Neural cell (in vitro differentiated cells): ENCODE data around the gene FAM53B. TPM values are rescaled to one million over a fixed set of nuclear protein-coding genes. Genes with fewer than 3 reads are reported as not detected.

Source experiments
- H2AFZ ChIP-seq: fragments of 200-600, 300-800 bp; sonication (generic), shearing (Covaris generic); 2 replicates; pipeline ENCODE4 v1.6.0; 2014; ENCODE audit warnings: low read depth, mild to moderate bottlenecking, antibody characterized with exemption, low read length, moderate library complexity
- H3F3A ChIP-seq: fragments of 200-600 bp; shearing (Covaris generic); 2 replicates; pipeline ENCODE4 v1.6.1; 2016; ENCODE audit warnings: mild to moderate bottlenecking, moderate library complexity, mixed read lengths, antibody characterized with exemption, low read length; ENCODE audit not compliant: insufficient read depth, poor library complexity, severe bottlenecking
- H3K27ac ChIP-seq: fragments of 200-600, 300-800 bp; sonication (generic), shearing (Covaris generic); 2 replicates; pipeline ENCODE4 v1.5.1; 2014; ENCODE audit warnings: mild to moderate bottlenecking, low read length, moderate library complexity
- H3K27me3 ChIP-seq: fragments of 300-800, 200-600 bp; sonication (generic), shearing (Covaris generic); 2 replicates; pipeline ENCODE4 v1.6.0; 2014; ENCODE audit warnings: mild to moderate bottlenecking, low read depth, low read length, moderate library complexity; ENCODE audit not compliant: insufficient read depth
- H3K36me3 ChIP-seq: fragments of 300-800, 200-600 bp; sonication (generic), shearing (Covaris generic); 2 replicates; pipeline ENCODE4 v1.5.1; 2014; ENCODE audit warnings: mild to moderate bottlenecking, antibody characterized with exemption, low read length, moderate library complexity; ENCODE audit not compliant: insufficient read depth
- H3K4me2 ChIP-seq: fragments of 300-800, 200-600 bp; sonication (generic), shearing (Covaris generic); 2 replicates; pipeline ENCODE4 v1.6.0; 2014; ENCODE audit warnings: mild to moderate bottlenecking, low read length
- H3K4me3 ChIP-seq: fragments of 300-800, 200-600 bp; sonication (generic), shearing (Covaris generic); 2 replicates; pipeline ENCODE4 v1.5.1; 2014; ENCODE audit warnings: mild to moderate bottlenecking, low read length, moderate library complexity
- H3K79me2 ChIP-seq: fragments of 200-600 bp; shearing (Covaris generic); replicated peaks from 2 replicates; pipeline ENCODE4 v1.6.0; 2014; ENCODE audit warnings: mild to moderate bottlenecking, low read length, moderate library complexity; ENCODE audit not compliant: insufficient read depth
- H3K9ac ChIP-seq: fragments of 300-800, 200-600 bp; sonication (generic), shearing (Covaris generic); 2 replicates; pipeline ENCODE4 v1.6.1; 2016; ENCODE audit warnings: mild to moderate bottlenecking, low read length, mixed read lengths
- H3K9me2 ChIP-seq: fragments of 200-600 bp; shearing (Covaris generic); 2 replicates; pipeline ENCODE4 v1.6.1; 2016; ENCODE audit warnings: mild to moderate bottlenecking, low read length, mixed read lengths; ENCODE audit not compliant: insufficient read depth
- H3K9me3 ChIP-seq: fragments of 200-600, 300-800 bp; sonication (generic), shearing (Covaris generic); 2 replicates; pipeline ENCODE4 v1.6.1; 2016; ENCODE audit warnings: mild to moderate bottlenecking, mixed run types, low read length, moderate library complexity, mixed read lengths
- H4K20me1 ChIP-seq: fragments of 200-600 bp; shearing (Covaris generic); 2 replicates; pipeline ENCODE4 v1.6.1; 2016; ENCODE audit warnings: mild to moderate bottlenecking, mixed run types; ENCODE audit not compliant: insufficient read depth
- EP300 ChIP-seq: fragments of 450-650 bp; conservative IDR thresholded peaks from 2 replicates; pipeline ENCODE4 v1.6.1; 2014; ENCODE audit warnings: antibody characterized with exemption, mild to moderate bottlenecking, moderate library complexity; ENCODE audit not compliant: poor library complexity, severe bottlenecking
- EZH2 ChIP-seq: fragments of 200-600, 300-800 bp; shearing (Covaris generic), sonication (generic); IDR thresholded peaks from 2 replicates; pipeline ENCODE4 v1.6.1; 2014; ENCODE audit warnings: antibody characterized with exemption, low read length, borderline replicate concordance, mild to moderate bottlenecking; ENCODE audit not compliant: insufficient read depth, poor library complexity, severe bottlenecking
- MXI1 ChIP-seq: fragments of 450-650 bp; conservative IDR thresholded peaks from 2 replicates; pipeline ENCODE4 v1.6.1; 2014; ENCODE audit warnings: antibody characterized with exemption, mild to moderate bottlenecking; ENCODE audit not compliant: poor library complexity, severe bottlenecking
- POLR2AphosphoS5 ChIP-seq: IDR thresholded peaks from 2 replicates; pipeline ENCODE4 v1.6.1; 2012
- RAD21 ChIP-seq: fragments of 450-650 bp; conservative IDR thresholded peaks from 2 replicates; pipeline ENCODE4 v1.6.1; 2014; ENCODE audit warnings: antibody characterized with exemption, mild to moderate bottlenecking, moderate library complexity
- SMC3 ChIP-seq: fragments of 450-650 bp; conservative IDR thresholded peaks from 2 replicates; pipeline ENCODE4 v1.6.1; 2014; ENCODE audit warnings: antibody characterized with exemption, mild to moderate bottlenecking, moderate library complexity; ENCODE audit not compliant: poor library complexity
- TAF1 ChIP-seq: IDR thresholded peaks from 2 replicates; pipeline ENCODE4 v1.6.1; 2012; ENCODE audit warnings: low read depth
- polyA plus RNA-seq: library from polyadenylated mRNA; depleted of rRNA; stranded (reverse); fragments of >200 nt; gene quantifications from 2 replicates; pipeline ENCODE4 v1.2.3, GENCODE V29; 2014
- TF ChIP-seq, protein P1 (sequence below): IDR thresholded peaks from 2 replicates; pipeline ENCODE4 v1.6.1; 2012; ENCODE audit warnings: borderline replicate concordance
- TF ChIP-seq, protein P2 (sequence below): fragments of 450-650 bp; IDR thresholded peaks from 2 replicates; pipeline ENCODE4 v1.5.1; 2014; ENCODE audit warnings: antibody characterized with exemption, mild to moderate bottlenecking, moderate library complexity; ENCODE audit not compliant: poor library complexity, severe bottlenecking

FAM53B gene
- polyA plus RNA-seq, 1 donor from 2014 or later = 21.8 TPM

DNA sequence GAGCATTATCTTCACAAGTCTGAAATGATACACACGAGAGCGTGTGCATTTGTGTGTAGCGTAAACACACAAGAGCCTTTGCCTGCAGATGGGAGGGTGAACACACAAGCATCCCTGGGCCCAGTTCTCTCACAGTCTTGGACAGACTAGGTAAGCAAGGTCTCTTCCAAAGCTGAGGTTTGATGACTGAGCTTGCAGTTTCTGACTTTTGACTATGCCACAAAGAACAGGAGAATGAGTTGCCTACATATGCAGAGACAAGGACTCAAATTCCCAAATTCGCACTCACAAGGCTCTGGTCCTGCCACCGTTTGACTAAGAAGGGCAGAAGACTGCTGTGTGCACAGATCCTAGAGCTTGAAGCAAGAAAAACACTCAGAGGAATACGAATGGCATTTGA, 55.8 kb downstream of the FAM53B start:
- TF ChIP-seq MXI1 = no peak
- no peak for TF ChIP-seq TAF1
- TF ChIP-seq, protein P1, sequence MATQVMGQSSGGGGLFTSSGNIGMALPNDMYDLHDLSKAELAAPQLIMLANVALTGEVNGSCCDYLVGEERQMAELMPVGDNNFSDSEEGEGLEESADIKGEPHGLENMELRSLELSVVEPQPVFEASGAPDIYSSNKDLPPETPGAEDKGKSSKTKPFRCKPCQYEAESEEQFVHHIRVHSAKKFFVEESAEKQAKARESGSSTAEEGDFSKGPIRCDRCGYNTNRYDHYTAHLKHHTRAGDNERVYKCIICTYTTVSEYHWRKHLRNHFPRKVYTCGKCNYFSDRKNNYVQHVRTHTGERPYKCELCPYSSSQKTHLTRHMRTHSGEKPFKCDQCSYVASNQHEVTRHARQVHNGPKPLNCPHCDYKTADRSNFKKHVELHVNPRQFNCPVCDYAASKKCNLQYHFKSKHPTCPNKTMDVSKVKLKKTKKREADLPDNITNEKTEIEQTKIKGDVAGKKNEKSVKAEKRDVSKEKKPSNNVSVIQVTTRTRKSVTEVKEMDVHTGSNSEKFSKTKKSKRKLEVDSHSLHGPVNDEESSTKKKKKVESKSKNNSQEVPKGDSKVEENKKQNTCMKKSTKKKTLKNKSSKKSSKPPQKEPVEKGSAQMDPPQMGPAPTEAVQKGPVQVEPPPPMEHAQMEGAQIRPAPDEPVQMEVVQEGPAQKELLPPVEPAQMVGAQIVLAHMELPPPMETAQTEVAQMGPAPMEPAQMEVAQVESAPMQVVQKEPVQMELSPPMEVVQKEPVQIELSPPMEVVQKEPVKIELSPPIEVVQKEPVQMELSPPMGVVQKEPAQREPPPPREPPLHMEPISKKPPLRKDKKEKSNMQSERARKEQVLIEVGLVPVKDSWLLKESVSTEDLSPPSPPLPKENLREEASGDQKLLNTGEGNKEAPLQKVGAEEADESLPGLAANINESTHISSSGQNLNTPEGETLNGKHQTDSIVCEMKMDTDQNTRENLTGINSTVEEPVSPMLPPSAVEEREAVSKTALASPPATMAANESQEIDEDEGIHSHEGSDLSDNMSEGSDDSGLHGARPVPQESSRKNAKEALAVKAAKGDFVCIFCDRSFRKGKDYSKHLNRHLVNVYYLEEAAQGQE = no peak
- no peak for TF ChIP-seq SMC3
- TF ChIP-seq EP300 = no peak
- TF ChIP-seq RAD21 = no peak
- TF ChIP-seq EZH2 = no peak
- TF ChIP-seq, protein P2, sequence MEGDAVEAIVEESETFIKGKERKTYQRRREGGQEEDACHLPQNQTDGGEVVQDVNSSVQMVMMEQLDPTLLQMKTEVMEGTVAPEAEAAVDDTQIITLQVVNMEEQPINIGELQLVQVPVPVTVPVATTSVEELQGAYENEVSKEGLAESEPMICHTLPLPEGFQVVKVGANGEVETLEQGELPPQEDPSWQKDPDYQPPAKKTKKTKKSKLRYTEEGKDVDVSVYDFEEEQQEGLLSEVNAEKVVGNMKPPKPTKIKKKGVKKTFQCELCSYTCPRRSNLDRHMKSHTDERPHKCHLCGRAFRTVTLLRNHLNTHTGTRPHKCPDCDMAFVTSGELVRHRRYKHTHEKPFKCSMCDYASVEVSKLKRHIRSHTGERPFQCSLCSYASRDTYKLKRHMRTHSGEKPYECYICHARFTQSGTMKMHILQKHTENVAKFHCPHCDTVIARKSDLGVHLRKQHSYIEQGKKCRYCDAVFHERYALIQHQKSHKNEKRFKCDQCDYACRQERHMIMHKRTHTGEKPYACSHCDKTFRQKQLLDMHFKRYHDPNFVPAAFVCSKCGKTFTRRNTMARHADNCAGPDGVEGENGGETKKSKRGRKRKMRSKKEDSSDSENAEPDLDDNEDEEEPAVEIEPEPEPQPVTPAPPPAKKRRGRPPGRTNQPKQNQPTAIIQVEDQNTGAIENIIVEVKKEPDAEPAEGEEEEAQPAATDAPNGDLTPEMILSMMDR = no peak
- no peak for TF ChIP-seq POLR2AphosphoS5
- Histone ChIP-seq H2AFZ (no peak overlapping the region), H3K27me3 (no peaks in the 10 kb centered on the region), H3K4me2 (no peak overlapping the region), H3K9ac (no peak overlapping the region), H4K20me1 (no peaks in the 10 kb centered on the region), H3K9me3 (no peaks in the 10 kb centered on the region), H3K9me2 (no peaks in the 10 kb centered on the region), H3K79me2 (peaks cover 4% of the 10 kb centered on the region), H3K36me3 (no peaks in the 10 kb centered on the region), H3K4me3 (no peak overlapping the region), H3K27ac (no peak overlapping the region), H3F3A (no peaks in the 10 kb centered on the region)

DNA sequence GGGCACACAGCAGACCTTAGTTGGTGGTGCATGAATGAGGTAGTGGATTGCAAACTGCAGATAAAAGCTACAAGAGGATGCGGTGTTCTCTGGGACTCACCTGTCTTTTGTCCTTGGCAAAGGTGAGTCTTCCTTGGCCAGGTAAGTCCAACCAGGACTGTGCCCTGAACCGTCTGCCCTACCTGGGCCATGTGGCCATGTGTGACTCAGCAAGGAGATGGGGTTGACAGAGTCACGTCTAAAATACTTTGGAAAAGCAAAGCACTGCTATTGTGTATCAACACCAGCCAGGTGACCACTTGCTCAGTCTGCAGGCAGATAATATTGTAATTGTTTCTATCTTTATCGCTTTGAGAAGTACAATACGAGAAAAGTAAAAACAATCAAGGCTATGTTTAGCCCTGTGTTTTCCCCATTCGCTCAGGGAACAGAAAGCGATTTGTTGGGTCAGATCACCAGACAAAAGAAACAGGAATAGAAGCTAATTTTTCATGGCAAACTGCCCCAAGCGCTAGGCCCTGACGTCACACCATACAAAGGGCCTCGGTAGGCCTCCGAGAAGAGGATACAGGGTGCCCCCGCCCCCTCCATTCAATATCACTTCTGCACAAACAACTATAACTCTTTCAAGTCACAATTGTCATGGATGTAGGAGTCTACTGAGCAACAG, 57.3 kb downstream of the FAM53B start:
- no peak overlapping the region for H3K9ac ChIP-seq
- no peaks in the 10 kb centered on the region for H3F3A ChIP-seq
- no peaks in the 10 kb centered on the region for H3K36me3 ChIP-seq
- no peaks in the 10 kb centered on the region for H3K9me2 ChIP-seq
- H3K4me2 ChIP-seq = no peak overlapping the region
- no peak overlapping the region for H3K27ac ChIP-seq
- no peaks in the 10 kb centered on the region for H3K27me3 ChIP-seq
- no peaks in the 10 kb centered on the region for H3K9me3 ChIP-seq
- no peak overlapping the region for H3K4me3 ChIP-seq
- peaks cover 4% of the 10 kb centered on the region for H3K79me2 ChIP-seq
- no peak overlapping the region for H2AFZ ChIP-seq
- TF ChIP-seq POLR2AphosphoS5 (no peak), EZH2 (no peak), RAD21 (no peak), EP300 (no peak), MXI1 (no peak), TAF1 (no peak), SMC3 (no peak)
- TF ChIP-seq, protein P1 = no peak
- TF ChIP-seq, protein P2 = no peak
- H4K20me1 ChIP-seq = no peaks in the 10 kb centered on the region
